PFSK-1 (cell line): ENCODE results near the gene PDCL2.

Source experiments
- FOXP2 ChIP-seq: optimal IDR thresholded peaks from 2 replicates; pipeline ENCODE3; 2011; ENCODE audit warnings: borderline replicate concordance, control low read depth, inconsistent platforms; ENCODE audit not compliant: insufficient read depth; ENCODE audit errors: extremely low read length, extremely low read depth
- POLR2AphosphoS5 ChIP-seq: IDR thresholded peaks from 2 replicates; pipeline ENCODE4 v1.6.1; 2012; ENCODE audit warnings: low read depth, mild to moderate bottlenecking, control low read depth, low read length, moderate library complexity
- SIN3A ChIP-seq: IDR thresholded peaks from 2 replicates; pipeline ENCODE4 v1.6.1; 2012; ENCODE audit warnings: mild to moderate bottlenecking, low read length, moderate library complexity, borderline replicate concordance; ENCODE audit not compliant: insufficient read depth
- TAF1 ChIP-seq: IDR thresholded peaks from 2 replicates; pipeline ENCODE4 v1.6.1; 2012; ENCODE audit warnings: low read length, control low read depth, borderline replicate concordance; ENCODE audit not compliant: insufficient read depth
- TF ChIP-seq, protein P1 (sequence below), 2 experiments: IDR thresholded peaks; 2 replicates each; pipeline versions ENCODE4 v1.6.1 to v1.8.0; 2011 to 2012; ENCODE audit warnings: low read depth in 2 of 2, low read length in 2 of 2, control low read depth in 1 of 2, inconsistent platforms in 1 of 2, mild to moderate bottlenecking in 1 of 2, moderate library complexity in 1 of 2; ENCODE audit not compliant: insufficient read depth in 1 of 2

The PDCL2 gene

GRCh38 chr4:55588160-55588559 is 3.9 kb downstream of the PDCL2 start:
- TF ChIP-seq TAF1 (no peak), FOXP2 (no peak)
- TF ChIP-seq, protein P1, sequence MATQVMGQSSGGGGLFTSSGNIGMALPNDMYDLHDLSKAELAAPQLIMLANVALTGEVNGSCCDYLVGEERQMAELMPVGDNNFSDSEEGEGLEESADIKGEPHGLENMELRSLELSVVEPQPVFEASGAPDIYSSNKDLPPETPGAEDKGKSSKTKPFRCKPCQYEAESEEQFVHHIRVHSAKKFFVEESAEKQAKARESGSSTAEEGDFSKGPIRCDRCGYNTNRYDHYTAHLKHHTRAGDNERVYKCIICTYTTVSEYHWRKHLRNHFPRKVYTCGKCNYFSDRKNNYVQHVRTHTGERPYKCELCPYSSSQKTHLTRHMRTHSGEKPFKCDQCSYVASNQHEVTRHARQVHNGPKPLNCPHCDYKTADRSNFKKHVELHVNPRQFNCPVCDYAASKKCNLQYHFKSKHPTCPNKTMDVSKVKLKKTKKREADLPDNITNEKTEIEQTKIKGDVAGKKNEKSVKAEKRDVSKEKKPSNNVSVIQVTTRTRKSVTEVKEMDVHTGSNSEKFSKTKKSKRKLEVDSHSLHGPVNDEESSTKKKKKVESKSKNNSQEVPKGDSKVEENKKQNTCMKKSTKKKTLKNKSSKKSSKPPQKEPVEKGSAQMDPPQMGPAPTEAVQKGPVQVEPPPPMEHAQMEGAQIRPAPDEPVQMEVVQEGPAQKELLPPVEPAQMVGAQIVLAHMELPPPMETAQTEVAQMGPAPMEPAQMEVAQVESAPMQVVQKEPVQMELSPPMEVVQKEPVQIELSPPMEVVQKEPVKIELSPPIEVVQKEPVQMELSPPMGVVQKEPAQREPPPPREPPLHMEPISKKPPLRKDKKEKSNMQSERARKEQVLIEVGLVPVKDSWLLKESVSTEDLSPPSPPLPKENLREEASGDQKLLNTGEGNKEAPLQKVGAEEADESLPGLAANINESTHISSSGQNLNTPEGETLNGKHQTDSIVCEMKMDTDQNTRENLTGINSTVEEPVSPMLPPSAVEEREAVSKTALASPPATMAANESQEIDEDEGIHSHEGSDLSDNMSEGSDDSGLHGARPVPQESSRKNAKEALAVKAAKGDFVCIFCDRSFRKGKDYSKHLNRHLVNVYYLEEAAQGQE (IDR thresholded peaks at IDR 0.05; ENCODE audit: insufficient read depth in 1 of 2, low read depth in 2 of 2, low read length in 2 of 2), result no peak

DNA sequence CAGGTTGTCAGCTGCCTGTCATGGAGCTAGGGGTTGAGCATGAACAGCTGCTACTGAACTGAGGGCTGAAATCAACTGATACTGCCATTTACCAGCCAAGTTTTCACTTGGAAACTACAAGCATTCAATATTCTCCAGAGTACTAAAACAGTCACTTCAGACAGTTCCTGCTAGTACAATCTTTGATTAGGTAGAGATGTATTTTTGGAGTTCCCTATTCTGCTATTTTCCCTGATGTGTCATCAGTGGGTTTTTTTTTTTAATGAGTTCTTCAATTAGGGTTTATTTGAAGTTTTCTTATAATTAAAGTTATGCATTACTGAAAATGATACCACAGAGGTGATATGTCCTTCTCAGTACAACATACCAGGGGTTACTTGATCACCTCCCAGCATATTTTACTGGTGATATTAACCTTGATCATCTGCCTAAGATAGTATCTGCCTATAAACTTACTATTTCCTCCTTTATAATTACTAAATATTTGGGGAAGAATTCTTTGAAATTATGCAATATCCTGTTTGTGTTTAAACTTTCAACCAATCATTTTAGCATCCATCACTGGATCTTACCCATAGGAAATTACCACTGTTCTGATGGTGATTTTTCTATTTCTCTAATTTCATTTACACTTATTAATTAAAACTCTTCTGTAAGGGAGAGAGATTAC is 13.6 kb downstream of the PDCL2 start:
- TF ChIP-seq SIN3A (no peak), FOXP2 (no peak), TAF1 (no peak), POLR2AphosphoS5 (no peak)
- TF ChIP-seq, protein P1 (IDR thresholded peaks at IDR 0.05; ENCODE audit: insufficient read depth in 1 of 2, low read depth in 2 of 2, low read length in 2 of 2), result no peak

DNA sequence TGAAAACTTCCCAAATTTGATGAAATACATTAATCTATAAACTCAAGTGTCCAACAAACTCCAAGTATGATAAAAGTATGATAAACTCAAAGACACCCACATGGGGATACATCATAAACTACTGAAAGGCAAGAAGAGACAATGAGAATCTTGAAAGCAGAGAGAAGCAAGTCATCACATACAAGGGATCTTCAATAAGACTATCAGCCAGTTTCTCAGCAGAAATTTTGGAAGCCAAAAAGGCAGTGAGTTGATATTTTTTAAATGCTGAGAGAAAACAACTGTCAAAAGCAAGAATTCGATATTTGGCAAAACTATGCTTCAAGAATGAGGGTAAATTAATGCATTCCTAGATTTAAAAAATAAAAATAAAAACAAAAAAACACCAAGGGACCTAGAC is 16.5 kb downstream of the PDCL2 start:
- TF ChIP-seq SIN3A (no peak), POLR2AphosphoS5 (no peak)
- TF ChIP-seq, protein P1 (IDR thresholded peaks at IDR 0.05; ENCODE audit: insufficient read depth in 1 of 2, low read depth in 2 of 2, low read length in 2 of 2), result no peak

- TF ChIP-seq SIN3A (no peak), POLR2AphosphoS5 (no peak), FOXP2 (no peak), TAF1 (no peak)
- TF ChIP-seq, protein P1 (IDR thresholded peaks at IDR 0.05; ENCODE audit: insufficient read depth in 1 of 2, low read depth in 2 of 2, low read length in 2 of 2), result no peak
Observed at GRCh38 chr4:55574252-55574651, 17.8 kb downstream of the PDCL2 start.

- TF ChIP-seq TAF1 (no peak), SIN3A (no peak), POLR2AphosphoS5 (no peak), FOXP2 (no peak)
- TF ChIP-seq, protein P1 (IDR thresholded peaks at IDR 0.05; ENCODE audit: insufficient read depth in 1 of 2, low read depth in 2 of 2, low read length in 2 of 2), result no peak
Observed at GRCh38 chr4:55571806-55572205, 20.2 kb downstream of the PDCL2 start.
